ENCODE results near the gene OR6B1.

- no peak for TF ChIP-seq RAD21 (IDR thresholded peaks at IDR 0.05; ENCODE audit: low read depth)
- no peak for TF ChIP-seq TAF1 (IDR thresholded peaks at IDR 0.05; ENCODE audit: low read depth)
- TF ChIP-seq FOXM1 (IDR thresholded peaks at IDR 0.05; ENCODE audit: borderline replicate concordance, low read depth), result no peak
- TF ChIP-seq EP300 (IDR thresholded peaks at IDR 0.05; ENCODE audit: borderline replicate concordance), result no peak
- no peak for TF ChIP-seq EGR1 (IDR thresholded peaks at IDR 0.05)
- no peak for TF ChIP-seq CREB1 (IDR thresholded peaks at IDR 0.05; ENCODE audit: low read depth)
- no peak for TF ChIP-seq YY1 (IDR thresholded peaks at IDR 0.05; ENCODE audit: low read depth)
Observed at GRCh38 chr7:144023171-144023827, 23.2 kb downstream of the OR6B1 start.

All from Ishikawa (cell line).